GM23338 (cell line): Measurements from ENCODE around the gene IL4I1. TPM values are rescaled to one million over a fixed set of nuclear protein-coding genes. Genes with fewer than 3 reads are reported as not detected.
"Not testable (repeated sequence)": the region's sequence is repeated elsewhere in the genome, so short reads cannot be mapped to it uniquely, and the experiment has no call there.

ENCODE experiments used
- ATAC-seq: fragments of 200-7000 bp; cut with Tn5 transposase; 3 replicates; pipeline ENCODE4 v1.9.1; 2020
- DNase-seq: peaks from one replicate; pipeline ENCODE4 v3.0.0-alpha.2; 2015; ENCODE audit warnings: low spot score
- H2AFZ ChIP-seq: fragments of 200-600 bp; sonication (generic); 2 replicates; pipeline ENCODE4 v1.8.0; 2016; ENCODE audit warnings: antibody characterized with exemption, mild to moderate bottlenecking, moderate library complexity
- H3F3A ChIP-seq: fragments of 200-600 bp; sonication (generic); replicated peaks from 2 replicates; pipeline ENCODE4 v1.8.0; 2017; ENCODE audit warnings: antibody characterized with exemption, mixed run types, low read depth
- H3K27ac ChIP-seq: fragments of 200-600 bp; sonication (generic); 2 replicates; pipeline ENCODE4 v1.6.1; 2016; ENCODE audit warnings: low read depth
- H3K27me3 ChIP-seq: fragments of 200-600 bp; sonication (generic); 2 replicates; pipeline ENCODE4 v1.8.0; 2016; ENCODE audit warnings: mild to moderate bottlenecking, mixed run types, moderate library complexity; ENCODE audit not compliant: insufficient read depth
- H3K36me3 ChIP-seq: fragments of 200-600 bp; sonication (generic); 2 replicates; pipeline ENCODE4 v1.8.0; 2016; ENCODE audit warnings: mild to moderate bottlenecking; ENCODE audit not compliant: insufficient read depth
- H3K4me1 ChIP-seq: fragments of 200-600 bp; sonication (generic); 2 replicates; pipeline ENCODE4 v1.8.0; 2016; ENCODE audit warnings: mild to moderate bottlenecking, moderate library complexity; ENCODE audit not compliant: insufficient read depth
- H3K4me2 ChIP-seq: fragments of 200-600 bp; sonication (generic); 2 replicates; pipeline ENCODE4 v1.7.1; 2017; ENCODE audit warnings: mixed run types
- H3K4me3 ChIP-seq: fragments of 200-600 bp; sonication (generic); 2 replicates; pipeline ENCODE4 v1.6.1; 2016; ENCODE audit warnings: mixed run types
- H3K79me2 ChIP-seq: fragments of 200-600 bp; sonication (generic); replicated peaks from 2 replicates; pipeline ENCODE4 v1.8.0; 2017; ENCODE audit warnings: mild to moderate bottlenecking; ENCODE audit not compliant: insufficient read depth
- H3K9me2 ChIP-seq: fragments of 200-600 bp; sonication (generic); 2 replicates; pipeline ENCODE4 v1.8.0; 2017; ENCODE audit not compliant: insufficient read depth
- H4K20me1 ChIP-seq: fragments of 200-600 bp; sonication (generic); replicated peaks from 2 replicates; pipeline ENCODE4 v1.8.0; 2017; ENCODE audit warnings: mild to moderate bottlenecking; ENCODE audit not compliant: insufficient read depth
- H3K27ac Mint-ChIP-seq: 2 replicates; pipeline ENCODE4 v1.8.0; 2020; ENCODE audit warnings: inconsistent platforms, mild to moderate bottlenecking, moderate library complexity, mixed read lengths
- H3K27me3 Mint-ChIP-seq: 3 replicates; pipeline ENCODE4 v1.8.0; 2022; ENCODE audit warnings: low read depth, mild to moderate bottlenecking, moderate library complexity, mixed read lengths, inconsistent platforms; ENCODE audit not compliant: insufficient read depth, poor library complexity
- H3K36me3 Mint-ChIP-seq: 3 replicates; pipeline ENCODE4 v1.8.0; 2021; ENCODE audit warnings: low read depth, mild to moderate bottlenecking, inconsistent platforms, moderate library complexity, mixed read lengths
- H3K4me1 Mint-ChIP-seq: 3 replicates; pipeline ENCODE4 v1.8.0; 2020; ENCODE audit warnings: mild to moderate bottlenecking, inconsistent platforms, mixed read lengths
- H3K4me3 Mint-ChIP-seq: 3 replicates; pipeline ENCODE4 v1.8.0; 2021; ENCODE audit warnings: moderate library complexity, mild to moderate bottlenecking, inconsistent platforms, mixed read lengths
- H3K9me3 Mint-ChIP-seq: 3 replicates; pipeline ENCODE4 v1.8.0; 2020; ENCODE audit warnings: moderate library complexity, mild to moderate bottlenecking, inconsistent platforms, mixed read lengths
- CREB1 ChIP-seq: fragments of 250-450 bp; sonication (Bioruptor Pico); IDR thresholded peaks from 2 replicates; pipeline ENCODE4 v1.5.0; 2020; ENCODE audit warnings: low read depth, mild to moderate bottlenecking, moderate library complexity
- EZH2 ChIP-seq: fragments of 200-600 bp; sonication (generic); IDR thresholded peaks from one replicate; pipeline ENCODE4 v1.8.0; 2017; ENCODE audit warnings: antibody characterized with exemption, mild to moderate bottlenecking, low read depth; ENCODE audit not compliant: unreplicated experiment
- EZH2phosphoT487 ChIP-seq: fragments of 200-600 bp; sonication (generic); IDR thresholded peaks from one replicate; pipeline ENCODE4 v1.8.1; 2018; ENCODE audit warnings: antibody characterized with exemption; ENCODE audit not compliant: unreplicated experiment
- NANOG ChIP-seq: IDR thresholded peaks from 2 replicates; pipeline ENCODE4 v1.6.1; 2016; ENCODE audit warnings: antibody characterized with exemption, borderline replicate concordance
- STAT1 ChIP-seq: IDR thresholded peaks from one replicate; pipeline ENCODE4 v1.6.1; 2016; ENCODE audit warnings: antibody characterized with exemption; ENCODE audit not compliant: unreplicated experiment
- polyA plus RNA-seq: library from polyadenylated mRNA; unstranded; fragments of >200 nt; fragmentation: Nextera tagmentation; extraction: Ambion mirVana; gene quantifications from 2 replicates; pipeline ENCODE4 v1.2.1, GENCODE V29; 2016
- total RNA-seq: library from RNA; depleted of rRNA; stranded (reverse); fragments of >200 nt; shearing (Covaris generic); gene quantifications from 2 replicates; pipeline ENCODE4 v1.2.3, GENCODE V29; 2014
- TF ChIP-seq, protein P1 (sequence below): IDR thresholded peaks from one replicate; pipeline ENCODE4 v1.6.1; 2018; ENCODE audit warnings: antibody characterized with exemption; ENCODE audit not compliant: unreplicated experiment
- TF ChIP-seq, protein P2 (sequence below): fragments of 250-450 bp; sonication (Bioruptor Pico); IDR thresholded peaks from 2 replicates; pipeline ENCODE4 v1.5.0; 2020; ENCODE audit warnings: mild to moderate bottlenecking, moderate library complexity
- TF ChIP-seq, protein P3 (sequence below), 2 experiments: fragments of 200-600 bp in 1 of 2; sonication (generic) in 1 of 2; conservative IDR thresholded peaks; 2 replicates each; pipeline versions ENCODE4 v1.5.1 to v1.6.1; 2016 to 2017; ENCODE audit warnings: antibody characterized with exemption in 2 of 2, low read depth in 2 of 2, mild to moderate bottlenecking in 2 of 2, moderate library complexity in 1 of 2

Gene IL4I1
- total and polyA plus RNA-seq, 2 experiments from 2014 or later = 0.60 to 0.69 TPM

DNA sequence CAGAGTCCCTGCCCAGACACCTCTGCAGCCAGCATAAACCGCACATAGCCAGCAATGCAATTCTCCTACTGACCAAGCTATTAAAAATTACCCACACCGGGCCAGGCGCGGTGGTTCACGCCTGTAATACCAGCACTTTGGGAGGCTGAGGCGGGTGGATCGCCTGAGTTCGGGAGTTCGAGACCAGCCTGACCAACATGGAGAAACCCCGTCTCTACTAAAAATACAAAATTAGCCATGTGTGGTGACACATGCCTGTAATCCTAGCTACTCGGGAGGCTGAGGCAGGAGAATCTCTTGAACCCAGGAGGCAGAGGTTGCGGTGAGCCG lies 28.2 kb upstream of the IL4I1 start:
- H3K4me3 Mint-ChIP-seq, ATAC-seq, DNase-seq, H3K4me3 ChIP-seq, H3K9me2 ChIP-seq, H2AFZ ChIP-seq, H3K4me2 ChIP-seq, H3K27me3 ChIP-seq, H3F3A ChIP-seq: not testable (repeated sequence)
- H3K27me3 Mint-ChIP-seq = peaks cover 40% of the 10 kb centered on the region
- H3K9me3 Mint-ChIP-seq = peaks cover 10% of the 10 kb centered on the region
- H3K4me1 Mint-ChIP-seq = peaks cover 53% of the 10 kb centered on the region
- H3K27ac Mint-ChIP-seq = peak overlapping the region; percentile 95; the same call in 1 of the 2 replicates
- H3K36me3 ChIP-seq = peaks cover 17% of the 10 kb centered on the region
- peaks cover 57% of the 10 kb centered on the region for H4K20me1 ChIP-seq
- H3K36me3 Mint-ChIP-seq = peaks cover 88% of the 10 kb centered on the region
- H3K4me1 ChIP-seq = peaks cover 15% of the 10 kb centered on the region
- H3K27ac ChIP-seq = peak overlapping the region; percentile 66; the same call in 1 of the 2 replicates
- peaks cover 94% of the 10 kb centered on the region for H3K79me2 ChIP-seq

DNA sequence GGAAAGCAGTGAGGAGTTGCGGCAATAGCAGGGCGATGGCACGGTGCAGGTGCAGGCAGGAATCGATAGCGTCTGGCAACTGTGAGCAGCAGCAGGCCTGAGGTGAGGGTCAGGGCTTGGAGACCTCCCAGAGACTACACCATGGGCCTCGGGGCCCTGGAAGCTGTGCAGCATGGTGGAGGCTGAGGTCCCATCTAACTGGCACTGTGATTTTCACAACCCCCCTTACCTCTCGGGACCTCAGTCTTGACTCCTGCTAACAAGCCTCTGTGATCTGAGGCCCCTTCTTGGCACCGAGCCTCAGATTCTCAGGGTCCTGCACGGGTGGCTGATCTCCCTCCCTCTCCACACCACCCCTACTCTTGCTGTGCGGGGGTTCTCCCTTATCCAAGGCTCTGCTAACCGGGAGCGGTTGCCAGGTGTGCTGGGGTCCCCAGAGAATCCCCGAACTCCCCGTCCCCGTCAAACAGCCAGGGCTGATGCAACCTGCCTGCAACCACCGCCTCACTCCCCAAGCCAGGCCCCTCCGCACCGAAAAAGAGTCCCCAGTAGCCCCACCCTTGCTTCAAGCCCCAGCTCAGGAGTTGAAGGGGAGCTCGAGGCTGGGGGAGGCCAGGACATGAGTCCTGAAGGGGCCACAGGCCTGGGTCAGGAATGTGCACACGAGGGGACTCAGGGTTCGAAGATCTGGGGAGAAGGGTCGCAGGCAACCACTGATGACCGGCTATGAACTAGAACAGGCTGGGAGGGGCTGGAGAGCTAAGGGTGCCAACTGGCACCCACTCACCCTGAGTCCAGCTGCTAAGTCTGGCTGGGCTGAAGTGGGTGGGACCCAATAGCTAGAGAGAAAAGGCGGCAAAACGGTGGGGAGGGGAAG lies 27.6 kb upstream of the IL4I1 start:
- H3K4me3 Mint-ChIP-seq = peak overlapping the region; percentile 38; the same call in 1 of the 3 replicates
- peaks cover 35% of the 10 kb centered on the region for H3K27me3 Mint-ChIP-seq
- Histone ChIP-seq H3K36me3 (peaks cover 17% of the 10 kb centered on the region), H3K9me2 (no peaks in the 10 kb centered on the region), H4K20me1 (peaks cover 63% of the 10 kb centered on the region), H3K27ac (0 out of 2 replicates have a peak overlapping the region, but pooled peaks have one; percentile 26), H2AFZ (no peak overlapping the region), H3K27me3 (no peaks in the 10 kb centered on the region), H3F3A (peaks cover 8% of the 10 kb centered on the region; the same call in 1 of the 2 replicates), H3K79me2 (peaks cover 100% of the 10 kb centered on the region), H3K4me1 (peaks cover 15% of the 10 kb centered on the region), H3K4me2 (no peak overlapping the region), H3K4me3 (no peak overlapping the region)
- DNase-seq = no peak
- TF ChIP-seq STAT1 (no peak), EZH2phosphoT487 (no peak), EZH2 (no peak), NANOG (no peak), CREB1 (CRISPR knock-in tag) (no peak)
- TF ChIP-seq, protein P1, sequence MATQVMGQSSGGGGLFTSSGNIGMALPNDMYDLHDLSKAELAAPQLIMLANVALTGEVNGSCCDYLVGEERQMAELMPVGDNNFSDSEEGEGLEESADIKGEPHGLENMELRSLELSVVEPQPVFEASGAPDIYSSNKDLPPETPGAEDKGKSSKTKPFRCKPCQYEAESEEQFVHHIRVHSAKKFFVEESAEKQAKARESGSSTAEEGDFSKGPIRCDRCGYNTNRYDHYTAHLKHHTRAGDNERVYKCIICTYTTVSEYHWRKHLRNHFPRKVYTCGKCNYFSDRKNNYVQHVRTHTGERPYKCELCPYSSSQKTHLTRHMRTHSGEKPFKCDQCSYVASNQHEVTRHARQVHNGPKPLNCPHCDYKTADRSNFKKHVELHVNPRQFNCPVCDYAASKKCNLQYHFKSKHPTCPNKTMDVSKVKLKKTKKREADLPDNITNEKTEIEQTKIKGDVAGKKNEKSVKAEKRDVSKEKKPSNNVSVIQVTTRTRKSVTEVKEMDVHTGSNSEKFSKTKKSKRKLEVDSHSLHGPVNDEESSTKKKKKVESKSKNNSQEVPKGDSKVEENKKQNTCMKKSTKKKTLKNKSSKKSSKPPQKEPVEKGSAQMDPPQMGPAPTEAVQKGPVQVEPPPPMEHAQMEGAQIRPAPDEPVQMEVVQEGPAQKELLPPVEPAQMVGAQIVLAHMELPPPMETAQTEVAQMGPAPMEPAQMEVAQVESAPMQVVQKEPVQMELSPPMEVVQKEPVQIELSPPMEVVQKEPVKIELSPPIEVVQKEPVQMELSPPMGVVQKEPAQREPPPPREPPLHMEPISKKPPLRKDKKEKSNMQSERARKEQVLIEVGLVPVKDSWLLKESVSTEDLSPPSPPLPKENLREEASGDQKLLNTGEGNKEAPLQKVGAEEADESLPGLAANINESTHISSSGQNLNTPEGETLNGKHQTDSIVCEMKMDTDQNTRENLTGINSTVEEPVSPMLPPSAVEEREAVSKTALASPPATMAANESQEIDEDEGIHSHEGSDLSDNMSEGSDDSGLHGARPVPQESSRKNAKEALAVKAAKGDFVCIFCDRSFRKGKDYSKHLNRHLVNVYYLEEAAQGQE = no peak
- TF ChIP-seq, protein P2, sequence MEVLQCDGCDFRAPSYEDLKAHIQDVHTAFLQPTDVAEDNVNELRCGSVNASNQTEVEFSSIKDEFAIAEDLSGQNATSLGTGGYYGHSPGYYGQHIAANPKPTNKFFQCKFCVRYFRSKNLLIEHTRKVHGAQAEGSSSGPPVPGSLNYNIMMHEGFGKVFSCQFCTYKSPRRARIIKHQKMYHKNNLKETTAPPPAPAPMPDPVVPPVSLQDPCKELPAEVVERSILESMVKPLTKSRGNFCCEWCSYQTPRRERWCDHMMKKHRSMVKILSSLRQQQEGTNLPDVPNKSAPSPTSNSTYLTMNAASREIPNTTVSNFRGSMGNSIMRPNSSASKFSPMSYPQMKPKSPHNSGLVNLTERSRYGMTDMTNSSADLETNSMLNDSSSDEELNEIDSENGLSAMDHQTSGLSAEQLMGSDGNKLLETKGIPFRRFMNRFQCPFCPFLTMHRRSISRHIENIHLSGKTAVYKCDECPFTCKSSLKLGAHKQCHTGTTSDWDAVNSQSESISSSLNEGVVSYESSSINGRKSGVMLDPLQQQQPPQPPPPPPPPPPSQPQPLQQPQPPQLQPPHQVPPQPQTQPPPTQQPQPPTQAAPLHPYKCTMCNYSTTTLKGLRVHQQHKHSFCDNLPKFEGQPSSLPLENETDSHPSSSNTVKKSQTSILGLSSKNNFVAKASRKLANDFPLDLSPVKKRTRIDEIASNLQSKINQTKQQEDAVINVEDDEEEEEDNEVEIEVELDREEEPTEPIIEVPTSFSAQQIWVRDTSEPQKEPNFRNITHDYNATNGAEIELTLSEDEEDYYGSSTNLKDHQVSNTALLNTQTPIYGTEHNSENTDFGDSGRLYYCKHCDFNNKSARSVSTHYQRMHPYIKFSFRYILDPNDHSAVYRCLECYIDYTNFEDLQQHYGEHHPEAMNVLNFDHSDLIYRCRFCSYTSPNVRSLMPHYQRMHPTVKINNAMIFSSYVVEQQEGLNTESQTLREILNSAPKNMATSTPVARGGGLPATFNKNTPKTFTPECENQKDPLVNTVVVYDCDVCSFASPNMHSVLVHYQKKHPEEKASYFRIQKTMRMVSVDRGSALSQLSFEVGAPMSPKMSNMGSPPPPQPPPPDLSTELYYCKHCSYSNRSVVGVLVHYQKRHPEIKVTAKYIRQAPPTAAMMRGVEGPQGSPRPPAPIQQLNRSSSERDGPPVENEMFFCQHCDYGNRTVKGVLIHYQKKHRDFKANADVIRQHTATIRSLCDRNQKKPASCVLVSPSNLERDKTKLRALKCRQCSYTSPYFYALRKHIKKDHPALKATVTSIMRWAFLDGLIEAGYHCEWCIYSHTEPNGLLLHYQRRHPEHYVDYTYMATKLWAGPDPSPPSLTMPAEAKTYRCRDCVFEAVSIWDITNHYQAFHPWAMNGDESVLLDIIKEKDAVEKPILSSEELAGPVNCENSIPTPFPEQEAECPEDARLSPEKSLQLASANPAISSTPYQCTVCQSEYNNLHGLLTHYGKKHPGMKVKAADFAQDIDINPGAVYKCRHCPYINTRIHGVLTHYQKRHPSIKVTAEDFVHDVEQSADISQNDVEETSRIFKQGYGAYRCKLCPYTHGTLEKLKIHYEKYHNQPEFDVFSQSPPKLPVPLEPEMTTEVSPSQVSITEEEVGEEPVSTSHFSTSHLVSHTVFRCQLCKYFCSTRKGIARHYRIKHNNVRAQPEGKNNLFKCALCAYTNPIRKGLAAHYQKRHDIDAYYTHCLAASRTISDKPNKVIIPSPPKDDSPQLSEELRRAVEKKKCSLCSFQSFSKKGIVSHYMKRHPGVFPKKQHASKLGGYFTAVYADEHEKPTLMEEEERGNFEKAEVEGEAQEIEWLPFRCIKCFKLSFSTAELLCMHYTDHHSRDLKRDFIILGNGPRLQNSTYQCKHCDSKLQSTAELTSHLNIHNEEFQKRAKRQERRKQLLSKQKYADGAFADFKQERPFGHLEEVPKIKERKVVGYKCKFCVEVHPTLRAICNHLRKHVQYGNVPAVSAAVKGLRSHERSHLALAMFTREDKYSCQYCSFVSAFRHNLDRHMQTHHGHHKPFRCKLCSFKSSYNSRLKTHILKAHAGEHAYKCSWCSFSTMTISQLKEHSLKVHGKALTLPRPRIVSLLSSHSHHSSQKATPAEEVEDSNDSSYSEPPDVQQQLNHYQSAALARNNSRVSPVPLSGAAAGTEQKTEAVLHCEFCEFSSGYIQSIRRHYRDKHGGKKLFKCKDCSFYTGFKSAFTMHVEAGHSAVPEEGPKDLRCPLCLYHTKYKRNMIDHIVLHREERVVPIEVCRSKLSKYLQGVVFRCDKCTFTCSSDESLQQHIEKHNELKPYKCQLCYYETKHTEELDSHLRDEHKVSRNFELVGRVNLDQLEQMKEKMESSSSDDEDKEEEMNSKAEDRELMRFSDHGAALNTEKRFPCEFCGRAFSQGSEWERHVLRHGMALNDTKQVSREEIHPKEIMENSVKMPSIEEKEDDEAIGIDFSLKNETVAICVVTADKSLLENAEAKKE (CRISPR knock-in tag) = no peak
- TF ChIP-seq, protein P3, sequence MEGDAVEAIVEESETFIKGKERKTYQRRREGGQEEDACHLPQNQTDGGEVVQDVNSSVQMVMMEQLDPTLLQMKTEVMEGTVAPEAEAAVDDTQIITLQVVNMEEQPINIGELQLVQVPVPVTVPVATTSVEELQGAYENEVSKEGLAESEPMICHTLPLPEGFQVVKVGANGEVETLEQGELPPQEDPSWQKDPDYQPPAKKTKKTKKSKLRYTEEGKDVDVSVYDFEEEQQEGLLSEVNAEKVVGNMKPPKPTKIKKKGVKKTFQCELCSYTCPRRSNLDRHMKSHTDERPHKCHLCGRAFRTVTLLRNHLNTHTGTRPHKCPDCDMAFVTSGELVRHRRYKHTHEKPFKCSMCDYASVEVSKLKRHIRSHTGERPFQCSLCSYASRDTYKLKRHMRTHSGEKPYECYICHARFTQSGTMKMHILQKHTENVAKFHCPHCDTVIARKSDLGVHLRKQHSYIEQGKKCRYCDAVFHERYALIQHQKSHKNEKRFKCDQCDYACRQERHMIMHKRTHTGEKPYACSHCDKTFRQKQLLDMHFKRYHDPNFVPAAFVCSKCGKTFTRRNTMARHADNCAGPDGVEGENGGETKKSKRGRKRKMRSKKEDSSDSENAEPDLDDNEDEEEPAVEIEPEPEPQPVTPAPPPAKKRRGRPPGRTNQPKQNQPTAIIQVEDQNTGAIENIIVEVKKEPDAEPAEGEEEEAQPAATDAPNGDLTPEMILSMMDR (conservative IDR thresholded peaks at IDR 0.05; ENCODE audit: low read depth in 2 of 2) = no peak
- peaks cover 88% of the 10 kb centered on the region for H3K36me3 Mint-ChIP-seq
- H3K4me1 Mint-ChIP-seq = peaks cover 53% of the 10 kb centered on the region
- H3K9me3 Mint-ChIP-seq = peaks cover 5% of the 10 kb centered on the region
- no peak for ATAC-seq
- H3K27ac Mint-ChIP-seq = peak overlapping the region; percentile 95
